Stimulated activated CD4-positive, alpha-beta T cell treated with anti-CD3 and anti-CD28 coated beads, Interleukin-1b, Interleukin-23, amount 100 ng/mL, for 4 hours (primary cell): Measurements from ENCODE around the gene SMC1B.
"Not testable (repeated sequence)": the region's sequence is repeated elsewhere in the genome, so short reads cannot be mapped to it uniquely, and the experiment has no call there.

ENCODE experiments used
- DNase-seq, 2 donors: peaks; one replicate each; pipeline ENCODE4 v3.0.0-alpha.2; 2020; ENCODE audit warnings: low read depth in 2 of 2

Gene SMC1B

DNA sequence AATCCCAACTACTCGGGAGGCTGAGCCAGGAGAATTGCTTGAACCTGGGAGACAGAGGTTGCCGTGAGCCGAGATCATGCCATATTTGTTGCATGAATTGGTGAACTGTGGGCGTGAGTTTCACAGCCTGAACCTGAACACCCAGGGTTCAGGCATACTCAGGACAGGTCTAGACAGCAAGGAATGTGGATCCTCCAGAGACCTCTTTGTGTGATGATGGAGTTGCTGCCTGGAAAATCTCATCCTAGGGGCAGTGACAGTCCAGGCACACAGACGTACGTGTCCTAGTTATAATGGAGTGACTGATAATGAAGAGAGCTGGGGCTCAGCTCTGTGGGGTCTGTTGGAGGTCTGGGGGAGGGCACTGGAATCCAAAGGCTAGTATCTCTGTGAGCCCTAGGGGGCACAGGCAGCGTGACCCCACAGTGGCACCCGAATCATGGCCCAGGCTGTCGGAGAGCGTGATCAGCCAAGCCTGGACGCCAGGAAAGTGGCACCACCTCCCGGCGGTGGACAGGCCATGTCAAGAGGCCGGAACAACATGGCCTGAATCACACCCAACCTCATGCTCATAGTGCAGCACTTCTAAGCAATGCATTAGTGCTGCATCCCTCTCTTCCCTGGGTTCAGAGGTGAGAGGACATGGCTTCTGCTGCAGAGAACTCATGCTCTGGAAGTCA is 31.8 kb upstream of the SMC1B start:
- DNase-seq, result no peak

DNA sequence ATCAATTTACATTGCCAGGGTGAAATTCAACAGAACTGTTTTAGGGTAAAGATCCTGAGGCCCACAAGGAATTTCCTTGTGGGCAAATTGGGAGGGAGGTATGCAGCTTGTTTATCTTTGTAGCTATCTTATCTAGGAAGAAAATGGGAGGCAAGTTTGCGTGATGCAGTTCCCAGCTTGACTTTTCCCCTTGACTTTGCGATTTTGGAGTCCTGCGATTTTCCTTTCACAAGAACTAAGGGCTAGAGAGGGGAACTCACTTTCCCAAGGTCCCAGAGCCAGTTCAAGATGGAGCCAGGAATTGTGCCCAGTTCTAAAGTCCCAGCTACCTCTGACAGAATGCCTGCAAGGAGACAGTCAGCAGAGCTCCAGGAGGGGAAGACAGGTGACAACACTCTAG is 30.8 kb upstream of the SMC1B start:
- no peak for DNase-seq

DNA sequence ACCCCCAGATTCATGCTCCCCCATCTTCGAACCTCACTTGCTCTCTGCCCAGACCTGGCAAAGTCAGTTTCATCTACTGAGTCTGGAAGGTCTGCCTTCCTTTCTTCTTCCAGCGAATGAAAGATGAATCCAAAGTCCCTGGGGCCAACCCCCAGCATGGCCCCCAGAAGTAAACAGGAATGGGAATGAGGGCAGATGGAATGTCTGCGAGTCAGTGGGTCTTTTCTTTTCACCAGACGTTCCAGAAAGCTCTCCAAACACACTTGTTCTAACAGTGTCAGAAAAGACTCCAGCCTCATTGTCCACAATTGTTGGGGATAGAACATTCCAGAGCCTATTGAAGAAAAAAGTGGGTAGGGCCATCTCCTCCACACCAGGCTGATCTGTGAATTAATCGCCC is 28.7 kb upstream of the SMC1B start:
- DNase-seq, result no peak

DNA sequence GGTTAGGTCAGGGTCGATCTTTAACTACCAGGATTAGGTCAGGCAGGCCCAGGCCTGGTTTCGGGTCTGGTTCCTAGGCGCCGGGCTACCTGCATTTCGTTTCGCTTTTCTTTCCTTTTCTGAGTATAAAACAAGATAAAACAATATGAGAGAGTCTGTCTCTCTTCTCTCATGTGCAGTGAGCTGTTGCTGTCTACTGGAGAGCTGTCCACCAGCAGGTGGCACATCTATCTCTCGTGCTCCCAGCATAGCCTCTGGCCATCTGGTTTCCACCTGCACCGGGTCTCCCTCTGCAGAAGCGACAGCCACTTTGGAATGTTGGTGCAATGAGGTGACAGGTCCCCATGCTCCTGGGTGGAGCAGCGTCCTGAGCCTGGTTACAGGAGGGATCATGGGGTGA is 27.7 kb upstream of the SMC1B start:
- DNase-seq, result peak; percentile 4 to 5

DNA sequence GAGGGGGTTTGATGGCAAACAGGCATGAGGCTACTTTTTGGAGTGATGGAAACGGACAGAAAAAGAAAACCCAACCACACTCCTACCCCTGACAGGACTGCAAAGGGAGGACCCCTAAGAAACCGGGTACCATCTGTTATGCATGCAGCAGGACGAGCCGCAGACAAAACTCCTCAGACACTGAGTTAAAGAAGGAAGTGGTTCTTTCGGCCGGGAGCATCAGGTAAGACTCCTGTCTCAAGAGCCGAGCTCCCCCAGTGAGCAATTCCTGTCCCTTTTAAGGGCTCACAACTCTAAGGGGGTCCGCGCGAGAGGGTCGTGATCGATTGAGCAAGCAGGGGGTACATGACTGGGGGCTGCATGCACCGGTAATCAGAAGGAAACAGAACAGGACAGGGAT is 27.3 kb upstream of the SMC1B start:
- DNase-seq, result not testable (repeated sequence)

DNA sequence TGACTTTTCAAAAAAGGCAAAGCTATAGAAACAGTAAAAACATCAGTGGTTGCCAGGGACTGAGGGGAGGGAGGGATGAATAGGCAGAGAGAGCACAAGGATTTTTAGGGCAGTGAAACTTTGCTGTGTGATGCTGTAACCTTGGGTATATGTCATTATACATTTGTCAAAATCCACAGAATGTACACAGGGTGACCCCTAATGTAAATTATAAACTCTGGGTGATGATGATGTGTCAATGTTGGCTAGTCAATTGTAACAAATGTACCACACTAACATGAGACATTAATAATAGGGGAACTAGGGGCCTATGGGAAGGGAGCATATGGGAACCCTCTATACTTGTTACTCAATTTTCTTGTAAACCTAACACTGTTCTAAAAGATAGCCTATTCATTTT is 24.9 kb upstream of the SMC1B start:
- no peak for DNase-seq

DNA sequence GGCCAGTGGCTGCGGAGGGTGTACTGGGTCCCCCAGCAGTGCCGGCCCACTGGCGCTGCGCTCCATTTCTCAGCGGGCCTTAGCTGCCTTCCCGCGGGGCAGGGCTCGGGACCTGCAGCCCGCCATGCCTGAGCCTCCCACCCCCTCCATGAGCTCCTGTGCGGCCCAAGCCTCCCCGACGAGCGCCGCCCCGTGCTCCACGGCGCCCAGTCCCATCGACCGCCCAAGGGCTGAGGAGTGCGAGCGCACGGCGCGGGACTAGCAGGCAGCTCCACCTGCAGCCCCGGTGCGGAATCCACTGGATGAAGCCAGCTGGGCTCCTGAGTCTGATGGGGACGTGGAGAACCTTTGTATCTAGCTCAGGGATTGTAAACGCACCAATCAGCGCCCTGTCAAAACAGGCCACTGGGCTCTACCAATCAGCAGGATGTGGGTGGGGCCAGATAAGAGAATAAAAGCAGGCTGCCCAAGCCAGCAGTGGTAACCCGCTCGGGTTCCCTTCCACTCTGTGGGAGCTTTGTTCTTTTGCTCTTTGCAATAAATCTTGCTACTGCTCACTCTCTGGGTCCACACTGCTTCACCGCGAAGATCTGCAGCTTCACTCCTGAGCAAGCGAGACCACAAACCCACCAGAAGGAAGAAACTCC is 23.6 kb upstream of the SMC1B start:
- not testable (repeated sequence) for DNase-seq

DNA sequence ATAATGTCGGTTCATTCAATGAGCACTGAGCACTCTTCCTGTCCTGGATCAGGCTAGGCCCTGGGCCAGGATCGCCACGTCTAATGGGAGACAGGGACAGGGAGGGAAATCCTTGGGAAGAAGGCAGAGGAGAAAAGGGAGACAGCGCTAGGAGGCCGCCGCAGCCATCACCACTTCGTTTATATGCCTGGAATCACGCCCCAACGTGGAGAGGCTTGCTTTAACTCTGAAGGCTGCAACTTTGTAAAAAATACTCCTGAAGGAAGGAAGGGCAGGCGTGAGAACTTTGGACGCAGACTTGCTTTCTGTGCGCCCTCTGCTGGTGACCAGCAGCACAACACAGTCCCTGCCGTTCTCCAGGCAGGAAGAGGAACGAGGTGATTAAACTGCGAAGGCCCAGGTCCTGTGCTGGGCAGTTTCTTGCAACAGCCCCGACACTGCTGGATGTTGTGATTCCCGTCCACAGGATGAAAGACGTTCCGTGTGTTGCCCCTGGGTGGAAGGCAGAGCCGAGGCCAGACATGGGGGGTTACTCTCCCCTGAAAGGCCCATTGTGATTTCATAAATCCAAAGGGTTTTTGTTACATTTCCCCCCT is 22.2 kb upstream of the SMC1B start:
- DNase-seq, result peak; percentile 73 to 80

DNA sequence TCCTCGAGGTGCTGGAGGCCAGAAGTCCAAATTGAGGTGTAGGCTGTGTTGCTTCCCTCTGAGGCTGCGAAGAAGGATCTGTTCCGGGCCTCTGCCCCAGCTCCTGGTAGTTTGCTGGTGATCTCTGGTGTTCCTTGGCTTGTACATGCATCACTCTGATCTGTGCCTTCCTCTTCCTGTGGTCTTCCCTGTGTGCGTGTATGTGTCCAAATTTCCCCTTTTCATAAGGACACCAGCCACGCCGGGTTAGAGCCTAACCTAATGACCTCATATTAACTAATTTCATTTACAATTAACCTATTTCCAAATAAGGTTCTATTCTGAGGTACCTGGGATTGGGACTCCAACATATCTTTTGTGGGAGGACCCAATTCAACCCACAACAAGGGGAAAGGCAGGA is 21.6 kb upstream of the SMC1B start:
- DNase-seq, result no peak

DNA sequence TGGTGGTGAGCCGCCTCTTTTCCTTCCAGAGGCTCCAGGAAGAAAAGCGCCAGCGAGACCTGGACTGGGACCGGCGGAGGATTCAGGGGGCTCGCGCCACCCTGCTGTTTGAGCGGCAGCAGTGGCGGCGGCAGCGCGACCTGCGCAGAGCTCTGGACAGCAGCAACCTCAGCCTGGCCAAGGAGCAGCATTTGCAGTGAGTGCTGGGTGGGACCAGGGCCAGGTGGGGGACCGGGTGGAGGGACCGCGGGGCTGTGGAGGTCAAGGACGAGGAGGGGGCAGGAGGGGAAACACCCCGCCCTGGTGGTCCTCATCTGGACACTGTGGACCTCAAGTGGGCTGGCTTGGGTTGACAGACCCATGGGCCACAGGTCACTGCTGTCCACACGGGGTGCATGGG is 17.5 kb upstream of the SMC1B start:
- no peak for DNase-seq

DNA sequence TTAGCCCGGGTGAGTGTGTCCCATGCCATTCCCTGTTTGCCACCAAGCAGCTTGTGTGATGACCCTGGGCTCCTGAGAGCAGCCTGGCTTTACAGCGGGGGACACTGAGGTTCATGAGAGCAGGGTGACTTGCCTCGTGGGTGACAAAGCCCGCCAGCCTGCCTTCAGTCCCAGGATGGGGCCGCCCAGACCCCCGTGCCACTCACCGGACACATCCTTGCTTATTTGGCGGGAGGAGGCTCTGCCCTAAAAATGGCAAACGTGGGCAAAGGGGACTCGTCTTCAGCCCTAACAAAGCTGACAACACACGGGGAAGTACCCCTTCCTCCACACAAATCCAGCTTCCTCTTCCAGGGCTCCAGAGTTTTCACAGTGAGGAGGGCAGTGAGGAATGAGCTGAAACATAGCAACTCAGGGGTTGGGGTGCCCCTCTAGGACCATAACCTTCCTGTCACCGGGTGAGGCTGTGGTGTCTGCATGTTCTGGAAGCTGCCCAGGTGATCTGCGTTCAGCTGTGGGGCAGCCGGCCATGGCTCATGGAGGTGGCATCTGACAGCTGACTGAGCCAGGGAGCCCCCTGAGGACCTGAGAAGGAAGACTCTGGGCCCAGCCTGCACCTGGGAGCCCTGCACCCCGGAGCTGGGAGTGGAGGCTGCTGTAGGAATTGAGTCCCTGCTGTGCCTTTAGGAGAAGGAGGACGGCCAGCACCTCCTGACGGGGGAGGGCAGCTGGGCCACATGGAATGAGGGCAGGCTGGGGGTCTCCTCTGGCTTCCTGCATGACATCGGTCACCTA is 16.8 kb upstream of the SMC1B start:
- no peak for DNase-seq

DNA sequence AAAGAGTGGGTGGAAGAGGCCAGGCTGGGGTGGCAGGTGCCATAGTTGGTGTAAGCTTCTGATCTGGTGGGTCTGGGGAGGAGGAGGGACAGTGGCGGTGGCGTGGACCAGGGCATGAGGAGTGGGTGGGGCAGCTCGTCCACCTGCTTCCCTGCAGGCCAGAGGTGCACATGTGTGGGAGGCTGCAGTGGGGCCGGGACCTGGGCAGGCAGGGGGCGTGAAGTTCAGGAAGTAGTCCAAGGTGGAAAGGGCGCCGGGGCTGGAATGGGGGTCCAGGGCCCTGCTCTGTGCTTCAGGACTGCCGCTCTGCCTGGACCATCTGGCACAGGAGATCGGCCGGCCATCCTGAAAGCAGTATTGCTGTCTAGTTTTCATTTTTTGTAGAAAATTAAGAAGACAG is 16.0 kb upstream of the SMC1B start:
- no peak for DNase-seq

DNA sequence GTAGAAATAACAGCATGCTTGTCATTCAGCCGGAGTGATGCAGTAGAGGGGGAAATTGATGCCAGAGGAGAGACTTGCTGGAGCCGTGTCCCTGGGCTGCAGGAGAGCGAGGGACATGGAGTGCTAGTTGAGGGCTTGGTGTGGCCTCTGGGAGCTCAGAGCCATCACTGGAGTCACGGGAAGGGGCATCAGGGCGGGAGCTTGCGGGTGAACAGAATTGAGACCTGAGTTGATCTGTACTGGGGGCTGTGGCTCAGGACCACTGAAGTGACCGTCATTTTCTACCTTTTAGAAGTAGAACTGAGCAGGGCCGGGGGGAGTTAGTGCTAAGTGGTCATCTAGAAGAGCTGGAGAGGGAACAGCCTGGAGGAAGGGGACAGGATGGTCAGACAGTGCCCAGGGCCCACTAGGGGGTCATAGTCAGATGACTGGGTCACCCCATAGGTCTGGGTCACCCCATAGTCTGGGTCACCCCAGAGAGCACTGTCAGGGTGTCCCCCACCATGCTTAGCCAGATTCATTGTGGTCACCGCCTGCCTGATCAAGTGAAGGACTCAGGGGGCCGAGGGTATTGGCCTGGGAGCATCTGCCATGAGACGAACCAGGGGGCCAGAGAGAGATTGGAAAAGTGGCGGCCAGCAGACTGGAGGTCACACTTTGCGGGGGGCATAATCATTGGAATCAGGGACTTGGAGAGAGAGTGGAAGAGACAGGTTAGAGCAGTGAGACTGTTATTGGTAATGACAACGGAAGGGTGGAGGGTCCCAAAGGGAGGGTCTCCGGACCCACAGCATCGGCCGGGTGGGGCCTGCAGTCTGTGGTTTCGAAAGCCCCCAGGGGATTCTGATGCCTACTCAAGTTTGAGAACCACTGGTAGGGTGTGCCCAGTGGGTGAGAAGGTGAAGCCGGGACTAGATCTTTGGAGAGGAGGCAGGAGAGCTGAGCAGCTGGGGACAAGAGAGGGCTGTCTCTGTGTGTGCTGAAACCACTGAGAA is 15.3 kb upstream of the SMC1B start:
- no peak for DNase-seq

DNA sequence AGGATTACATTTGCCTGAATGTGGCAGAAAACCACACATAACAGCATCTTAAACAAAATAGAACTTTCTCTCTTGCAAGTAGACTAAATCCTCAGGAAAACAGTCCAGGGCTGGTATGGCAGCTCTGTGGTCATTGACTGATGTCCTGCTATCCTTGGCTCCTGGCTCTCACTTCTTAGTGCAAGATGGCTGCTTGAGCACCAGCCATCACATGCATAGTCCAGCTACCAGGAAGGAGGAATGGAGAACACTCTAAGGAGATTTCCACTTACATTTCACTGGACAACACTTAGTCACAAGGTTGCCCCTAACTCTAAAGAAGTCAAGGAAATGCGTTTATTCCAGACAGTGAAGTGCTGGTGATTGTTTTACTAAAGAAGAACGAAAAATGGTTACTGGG is 13.7 kb upstream of the SMC1B start:
- no peak for DNase-seq

DNA sequence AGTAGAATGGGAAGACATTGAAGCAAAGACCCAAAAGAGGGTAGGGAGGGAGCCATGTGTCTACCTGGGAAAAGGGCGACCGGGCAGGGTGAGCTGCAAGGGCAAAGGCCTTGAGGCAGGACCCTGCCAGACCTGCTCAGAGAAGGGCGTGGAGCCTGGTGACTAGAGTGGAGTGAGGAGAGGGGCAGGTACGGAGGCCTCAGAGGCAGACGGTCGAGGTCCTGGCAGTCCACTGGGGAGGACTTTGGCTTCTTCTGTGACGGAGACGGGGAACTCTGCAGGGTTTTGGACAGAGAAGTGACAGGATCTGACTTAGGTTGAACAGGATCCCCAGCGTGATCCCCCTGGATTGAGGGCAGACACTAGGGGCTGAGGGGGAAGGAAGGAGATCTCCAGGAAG is 13.0 kb upstream of the SMC1B start:
- DNase-seq, result no peak

DNA sequence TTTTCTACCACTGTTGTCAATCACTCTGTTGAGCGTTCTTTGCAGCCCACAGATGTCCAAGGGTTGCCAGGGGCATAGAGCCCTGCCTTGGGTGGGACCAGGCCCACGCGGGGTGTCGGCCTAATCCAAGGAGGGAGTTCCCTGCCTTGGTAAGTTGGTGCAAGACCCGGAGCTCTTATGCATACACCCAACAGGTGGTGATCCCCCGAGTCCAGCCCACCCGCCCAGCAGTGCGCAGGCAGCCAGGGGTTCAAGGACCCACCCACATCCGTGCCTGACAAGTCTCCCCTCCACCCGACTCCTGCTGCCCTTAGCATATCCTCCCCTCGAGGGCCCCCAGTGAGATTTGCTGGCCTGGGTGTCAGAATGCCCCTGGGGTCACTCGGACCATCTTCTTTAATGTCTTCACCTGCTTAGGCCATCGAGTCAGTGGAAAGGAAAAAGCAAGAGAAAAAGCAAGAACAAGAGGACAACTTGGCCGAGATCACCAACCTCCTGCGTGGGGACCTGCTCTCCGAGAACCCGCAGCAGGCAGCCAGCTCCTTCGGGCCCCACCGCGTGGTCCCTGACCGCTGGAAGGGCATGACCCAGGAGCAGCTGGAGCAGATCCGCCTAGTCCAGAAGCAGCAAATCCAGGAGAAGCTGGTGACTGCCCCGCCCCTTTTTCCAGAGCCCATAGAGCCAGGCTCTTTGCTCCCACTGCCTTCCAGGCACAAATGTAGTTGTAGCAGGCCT is 12.3 kb upstream of the SMC1B start:
- no peak for DNase-seq

DNA sequence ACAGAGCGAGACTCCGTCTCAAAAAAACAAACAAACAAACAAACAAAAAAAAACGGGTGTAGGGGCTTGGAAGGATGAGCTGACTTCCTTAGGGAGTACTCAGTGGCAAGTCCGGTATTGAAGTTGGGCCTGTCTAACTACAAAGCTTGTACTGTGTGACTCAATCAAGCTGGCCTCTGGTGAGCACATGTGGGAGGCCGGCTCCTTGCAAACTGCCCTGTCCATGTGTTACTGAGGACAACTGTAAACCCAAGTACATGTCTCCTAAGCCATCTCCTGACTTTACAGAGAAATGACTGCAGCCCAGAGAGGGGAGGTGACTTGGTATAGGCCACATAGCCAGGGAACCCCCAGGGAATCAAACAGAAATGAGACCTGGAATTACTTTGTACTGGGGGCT is 11.7 kb upstream of the SMC1B start:
- no peak for DNase-seq

DNA sequence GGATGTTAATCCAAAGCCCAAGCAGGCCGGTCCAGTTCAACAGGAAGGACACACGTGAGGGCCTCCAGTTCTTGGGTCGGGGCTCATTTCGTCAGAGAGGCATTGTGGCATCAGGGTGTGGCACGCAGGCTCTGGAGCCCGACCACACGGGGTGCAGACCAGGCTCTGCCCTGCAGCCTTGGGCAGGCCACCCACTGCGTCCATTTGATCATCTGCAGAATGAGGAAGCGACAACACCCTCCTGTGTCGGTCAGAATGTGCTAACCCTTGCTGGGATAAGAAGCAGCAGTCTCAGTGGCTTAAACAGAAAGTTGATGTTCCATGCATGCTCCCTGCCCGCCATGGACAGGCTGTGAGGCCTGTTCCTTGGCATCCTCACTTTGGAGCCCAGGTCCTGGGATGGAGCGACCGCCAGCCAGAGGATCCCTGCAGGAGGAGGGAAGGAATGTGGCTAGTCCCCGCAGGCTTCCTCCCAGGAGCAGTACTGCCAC is 10.9 kb upstream of the SMC1B start:
- DNase-seq, result no peak

DNA sequence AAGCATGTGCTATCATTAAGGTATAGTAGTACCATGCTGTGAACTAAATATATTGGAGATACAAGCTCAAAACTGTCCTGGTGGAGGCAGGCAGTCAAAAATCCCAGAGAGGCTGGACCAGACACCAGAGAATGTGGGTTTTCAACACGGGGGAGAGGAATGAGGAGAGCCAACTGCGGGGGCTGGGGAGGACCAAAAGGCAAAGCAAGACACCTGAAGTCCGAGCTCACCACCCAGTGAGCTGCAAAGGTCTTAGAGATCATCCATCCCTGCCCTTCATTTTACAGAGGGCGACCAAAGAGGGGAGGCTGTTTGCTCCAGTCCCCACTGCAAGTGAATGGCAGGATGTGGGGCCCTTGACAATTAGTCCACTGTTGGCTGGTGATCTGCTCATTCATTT is 10.1 kb upstream of the SMC1B start:
- DNase-seq, result no peak

DNA sequence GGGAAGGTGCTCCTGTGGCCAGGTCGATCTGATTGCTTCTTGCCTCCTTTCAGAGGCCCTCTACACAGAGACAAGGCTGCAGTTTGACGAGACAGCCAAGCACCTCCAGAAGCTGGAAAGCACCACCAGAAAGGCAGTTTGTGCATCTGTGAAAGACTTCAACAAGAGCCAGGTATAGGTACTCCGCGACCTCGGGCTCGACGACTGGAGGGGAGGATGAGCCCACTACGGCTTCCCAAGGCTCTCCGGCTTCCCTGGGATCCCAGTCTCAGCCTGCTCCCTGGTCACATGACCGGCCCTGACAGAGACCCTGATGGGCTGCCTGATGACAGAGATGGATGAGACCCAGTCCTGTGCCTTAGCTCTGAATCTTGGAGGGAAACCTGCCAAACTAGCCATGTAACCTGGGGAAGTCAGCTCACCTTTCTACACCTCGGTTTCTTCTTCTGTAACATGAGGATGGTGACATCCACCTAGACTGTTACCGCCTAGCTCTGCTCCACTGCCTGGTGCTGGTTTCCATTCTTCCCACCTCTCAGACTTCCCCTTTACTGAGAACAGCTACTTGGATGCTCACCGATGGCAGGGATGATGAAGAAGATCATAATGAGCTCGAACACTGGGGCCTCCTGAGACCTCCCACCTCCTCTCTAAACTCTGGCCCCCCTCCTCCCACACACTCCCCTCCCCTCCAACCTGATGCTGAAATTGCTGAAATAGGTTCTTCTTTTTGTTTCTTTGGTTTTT is 9.0 kb upstream of the SMC1B start:
- DNase-seq, result no peak
